Fibroblast of skin of right biceps (primary cell): Measurements from ENCODE around the gene PATJ.
"Not testable (repeated sequence)": the region's sequence is repeated elsewhere in the genome, so short reads cannot be mapped to it uniquely, and the experiment has no call there.

ENCODE experiments used
- DNase-seq: peaks from one replicate; pipeline ENCODE4 v3.0.0-alpha.2; 2013

PATJ gene

DNA sequence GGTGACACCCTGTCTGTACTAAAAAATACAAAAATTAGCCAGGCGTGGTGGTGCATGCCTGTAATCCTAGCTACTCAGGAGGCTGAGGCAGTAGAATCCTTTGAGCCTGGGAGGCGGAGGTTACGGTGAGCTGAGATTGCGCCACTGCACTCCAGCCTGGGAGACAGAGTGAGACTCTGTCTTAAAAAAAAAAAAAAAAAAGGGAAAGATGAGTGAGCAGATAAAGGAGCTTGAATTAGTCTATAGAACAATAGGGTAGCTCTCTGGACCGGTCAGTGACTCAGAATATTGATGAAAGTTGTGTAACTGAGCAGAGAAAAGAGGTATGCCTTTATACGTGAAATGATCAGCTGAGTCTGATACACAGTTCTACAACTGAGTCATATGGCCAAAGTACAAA is 95.3 kb downstream of the PATJ start:
- DNase-seq: peak; percentile 27

DNA sequence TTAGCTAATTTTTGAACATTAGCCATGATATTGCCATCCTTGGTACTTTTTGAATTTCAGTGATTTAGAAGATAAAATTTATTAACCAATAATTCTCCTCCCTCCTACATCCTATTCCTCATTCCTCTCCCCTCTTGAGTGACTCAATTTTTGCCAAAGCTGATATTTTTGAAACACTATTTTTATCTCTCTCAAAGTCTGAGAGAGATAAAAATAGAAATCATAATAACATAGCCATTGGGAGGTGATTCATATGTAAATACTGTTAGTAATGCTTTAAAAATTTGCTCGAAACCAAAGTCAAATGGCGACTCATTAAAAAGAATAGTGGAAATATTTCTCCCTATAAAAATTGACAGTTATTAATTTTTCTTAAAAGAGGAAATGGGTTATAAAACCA is 97.4 kb downstream of the PATJ start:
- DNase-seq: peak; percentile 83

DNA sequence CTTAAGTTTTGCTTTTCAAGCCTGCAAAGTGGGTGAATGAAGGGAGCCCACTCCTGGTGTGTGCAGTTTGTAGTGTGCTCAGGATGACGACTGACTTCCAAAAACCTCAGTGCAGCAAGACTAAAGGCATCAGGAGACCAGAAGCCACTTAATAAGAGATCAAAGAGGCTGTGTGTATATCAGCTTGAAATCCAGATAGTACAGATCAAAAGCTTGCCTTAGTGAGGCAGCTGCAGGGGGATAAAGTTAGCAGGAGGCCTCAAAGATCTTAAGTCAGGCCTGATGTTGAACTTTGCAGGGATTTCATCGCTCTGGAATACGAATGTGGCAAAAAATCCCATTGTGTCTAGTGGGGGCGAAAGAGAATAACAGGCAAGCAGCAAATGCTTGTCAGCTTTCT is 99.8 kb downstream of the PATJ start:
- peak; percentile 51 for DNase-seq

DNA sequence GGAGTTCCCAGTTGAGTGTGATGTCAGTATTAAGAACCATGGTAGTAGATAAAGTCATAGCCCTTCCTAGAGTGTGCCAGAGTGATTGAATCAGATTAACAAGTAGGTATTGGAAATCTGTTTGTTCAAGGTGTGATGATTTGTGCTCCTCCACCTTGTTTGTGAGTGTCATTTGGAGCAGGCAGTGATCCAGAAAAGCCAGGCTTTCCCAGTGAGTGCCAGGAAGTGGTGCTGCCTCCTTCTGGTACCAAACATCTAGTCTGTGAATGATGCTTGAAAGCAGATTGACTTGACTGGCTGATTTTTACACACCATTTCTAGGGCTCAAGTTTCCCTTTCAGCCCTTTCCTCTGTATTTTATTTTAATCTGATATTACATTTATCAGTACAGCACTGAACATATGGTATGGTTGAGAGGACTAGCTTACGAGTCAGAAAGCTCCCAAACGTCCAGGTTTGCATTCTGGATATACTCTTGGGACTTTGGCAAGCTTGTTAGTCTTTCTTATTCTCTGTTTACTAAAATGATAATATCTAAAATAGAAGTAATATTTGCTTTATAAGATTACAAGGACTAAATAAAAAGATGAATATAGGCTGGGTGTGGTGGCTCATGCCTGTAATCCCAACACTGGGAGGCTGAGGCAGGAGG is 100.7 kb downstream of the PATJ start:
- peak; percentile 28 for DNase-seq

DNA sequence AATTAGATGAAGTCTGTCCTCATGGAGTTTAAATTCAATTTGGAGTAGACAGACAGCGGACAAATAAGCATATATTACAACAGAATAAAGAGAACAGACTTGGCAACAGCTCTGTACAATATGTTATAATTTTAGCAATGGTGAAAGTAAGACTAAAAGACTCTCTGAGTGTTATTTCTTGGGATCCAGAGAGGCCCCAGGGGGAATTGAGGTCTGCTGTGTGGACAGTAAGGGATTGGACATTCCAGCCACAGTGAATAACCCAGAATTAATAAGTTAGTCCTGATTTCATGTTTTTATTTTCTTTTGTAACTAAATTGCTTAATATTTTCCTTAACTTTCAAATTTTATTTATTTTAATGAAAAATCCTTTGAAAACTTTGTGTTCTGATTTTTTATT is 101.7 kb downstream of the PATJ start:
- peak; percentile 37 for DNase-seq

DNA sequence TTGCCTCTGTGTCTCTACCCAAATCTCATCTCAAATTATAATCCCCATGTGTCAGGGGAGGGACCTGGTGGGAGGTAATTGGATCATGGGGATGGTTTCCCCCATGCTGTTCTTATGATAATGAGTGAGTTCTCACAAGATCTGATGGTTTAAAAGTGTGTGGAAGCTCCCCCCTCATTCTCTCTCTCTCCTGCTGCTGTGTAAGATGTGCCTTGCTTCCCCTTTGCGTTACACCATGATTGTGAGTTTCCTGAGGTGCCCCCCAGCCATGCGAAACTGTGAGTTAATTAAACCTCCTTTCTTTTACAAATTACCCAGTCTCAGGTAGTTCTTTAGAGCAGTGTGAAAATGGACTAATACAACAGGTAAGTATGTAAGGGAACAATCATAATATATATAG is 102.4 kb downstream of the PATJ start:
- not testable (repeated sequence) for DNase-seq

DNA sequence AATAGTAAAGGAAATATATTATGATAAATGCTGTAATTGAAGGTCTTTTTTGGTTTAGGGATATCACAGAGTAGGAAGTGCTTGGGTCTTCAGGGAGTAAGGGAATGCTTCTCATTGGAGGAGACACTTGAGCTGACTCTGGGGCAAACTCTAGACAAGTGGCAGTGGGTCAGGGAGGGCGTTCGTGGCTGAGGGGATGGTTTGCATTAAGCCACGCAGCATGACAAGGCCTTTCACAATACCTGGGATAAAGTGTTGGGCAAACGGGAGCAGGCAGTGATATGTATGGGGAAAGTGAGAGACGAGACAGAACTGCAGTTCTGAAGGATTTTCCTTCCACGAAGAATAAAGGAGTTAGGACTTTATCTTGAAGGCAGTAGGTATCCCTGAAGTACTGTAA is 109.0 kb downstream of the PATJ start:
- DNase-seq: no peak

DNA sequence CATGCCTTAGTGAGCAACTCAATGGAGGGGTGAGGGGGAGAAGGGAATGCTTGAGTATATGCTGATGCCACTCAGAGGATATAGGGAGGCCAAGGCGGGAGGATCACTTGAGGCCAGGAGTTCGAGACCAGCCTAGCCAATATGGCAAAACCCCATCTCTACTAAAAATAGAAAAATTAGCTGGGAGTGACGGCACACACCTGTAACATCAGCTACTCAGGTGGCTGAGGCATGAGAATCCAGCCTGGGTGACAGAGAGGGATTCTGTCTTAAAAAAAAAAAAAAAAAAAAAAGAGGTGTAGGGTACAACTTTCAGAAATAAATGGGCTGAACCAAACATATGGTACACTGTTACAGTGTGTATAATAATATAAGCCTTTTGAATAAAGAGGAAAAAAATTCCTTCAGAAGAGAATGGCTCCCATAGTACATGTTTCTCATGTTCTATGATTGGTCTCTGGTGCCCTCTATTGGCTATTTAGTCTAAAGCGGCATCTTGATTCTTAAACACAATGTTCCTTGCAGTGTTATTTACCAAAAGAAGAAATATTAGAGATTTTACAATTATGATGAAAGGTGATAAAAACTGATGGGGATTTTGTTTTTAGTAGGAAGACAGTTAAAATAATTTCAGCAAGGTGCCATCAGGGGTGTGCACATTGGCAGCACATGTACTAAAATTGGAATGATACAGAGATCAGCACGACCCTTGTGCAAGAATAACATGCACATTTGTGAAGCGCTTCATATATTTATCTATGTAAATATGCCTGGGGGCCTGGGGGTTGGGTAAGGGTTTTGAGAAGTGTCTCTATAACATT is 109.8 kb downstream of the PATJ start:
- DNase-seq: peak; percentile 69

DNA sequence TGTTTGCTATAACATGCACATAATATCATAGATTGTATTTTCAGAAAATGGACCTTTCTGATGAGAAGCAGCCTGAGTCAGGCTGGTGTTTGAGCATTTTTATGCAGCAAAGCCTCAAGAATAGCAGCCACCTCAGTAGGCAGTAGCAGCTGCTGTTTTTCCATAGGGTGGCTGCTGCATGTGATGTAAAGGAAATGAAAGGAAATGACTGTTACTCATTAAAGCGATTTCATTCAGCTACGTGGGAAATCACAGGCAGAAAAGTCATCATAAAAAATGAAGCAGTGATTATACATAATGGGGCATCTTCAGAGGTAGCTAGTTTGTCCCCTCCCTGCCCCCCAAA is 110.4 kb downstream of the PATJ start:
- peak; percentile 10 for DNase-seq

DNA sequence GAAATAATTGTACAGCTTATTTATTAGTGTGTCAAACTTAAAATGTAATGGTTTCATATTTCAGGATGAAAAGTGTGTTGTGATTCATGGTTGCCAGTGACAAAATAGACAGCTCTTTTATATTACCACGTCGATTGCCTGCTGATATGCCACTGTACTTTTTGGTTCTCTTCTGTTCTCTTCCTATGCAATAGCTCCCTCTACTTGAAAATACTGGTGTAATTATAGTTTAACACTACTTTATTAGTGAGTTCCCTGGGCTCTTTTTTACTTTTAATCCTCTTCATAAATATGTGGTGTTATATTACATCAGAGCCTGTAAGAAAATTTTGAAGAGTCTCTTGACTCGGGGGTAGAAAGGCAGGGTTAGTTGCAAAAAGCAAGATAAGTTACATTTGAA is 111.3 kb downstream of the PATJ start:
- DNase-seq: peak; percentile 44

DNA sequence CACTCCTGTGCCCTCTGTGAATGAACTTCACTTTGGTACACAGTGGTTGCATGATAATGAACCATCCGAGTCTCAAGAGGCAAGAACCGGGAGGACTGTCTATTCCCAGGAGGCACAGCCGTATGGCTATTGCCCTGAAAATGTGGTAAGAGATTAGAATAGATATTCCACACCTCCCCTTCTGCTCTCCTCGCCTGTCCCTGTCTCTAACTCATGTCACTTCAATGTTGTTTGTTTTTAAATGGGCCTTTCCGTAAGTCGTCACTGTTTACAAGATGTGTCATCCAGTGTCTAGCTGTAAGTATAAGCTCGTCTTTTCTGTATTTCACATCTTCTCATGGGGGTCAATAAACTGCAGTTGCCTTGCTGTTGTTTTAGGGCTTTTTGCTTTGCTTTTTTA is 122.2 kb downstream of the PATJ start:
- no peak for DNase-seq

DNA sequence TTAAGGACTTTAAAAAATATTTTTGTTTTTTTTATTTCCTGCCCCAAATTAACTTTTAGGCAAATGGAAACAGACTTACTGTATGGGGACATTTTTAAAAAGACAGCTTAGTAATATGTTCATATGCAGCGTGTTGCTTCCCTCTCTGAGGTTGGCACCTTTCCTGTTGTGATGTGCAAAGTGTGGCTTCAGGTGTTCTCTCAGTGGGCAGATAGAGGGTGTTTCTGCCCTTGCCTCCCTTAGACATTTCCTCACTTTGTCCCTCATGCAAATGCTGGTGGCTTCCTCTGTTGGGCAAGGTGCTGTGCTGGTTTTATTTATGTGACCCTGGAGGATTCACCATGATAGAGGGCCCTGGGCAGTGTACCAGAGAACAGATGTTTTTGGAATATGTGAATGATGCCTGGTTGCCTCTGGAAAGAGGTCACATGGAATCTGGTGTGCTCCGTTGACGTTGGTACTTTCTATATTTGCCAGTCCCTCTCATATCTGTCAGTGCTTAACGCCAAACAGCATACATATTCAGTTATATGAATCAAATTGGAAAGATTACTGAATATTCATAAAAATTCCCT is 123.5 kb downstream of the PATJ start:
- DNase-seq: no peak

DNA sequence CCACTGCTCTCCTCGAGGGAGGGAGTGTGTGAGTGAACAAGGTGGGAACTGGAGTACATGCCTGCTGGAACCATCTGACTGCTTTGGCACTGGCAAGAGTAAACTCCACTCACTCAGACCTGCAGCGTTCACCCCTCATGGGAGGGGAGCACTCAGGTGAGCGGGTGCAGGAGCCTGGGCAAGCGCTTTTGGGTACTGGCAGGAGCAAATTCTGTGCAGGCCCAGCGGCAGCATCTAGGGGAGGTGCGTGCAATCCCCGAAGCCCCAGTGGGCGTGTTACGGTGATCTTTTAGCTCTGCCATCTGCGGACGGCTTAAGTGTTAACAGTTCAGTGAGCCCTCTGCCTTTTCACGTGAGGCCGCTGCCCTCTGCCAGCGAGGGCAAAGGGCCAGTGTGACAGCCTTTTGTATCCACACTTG is 127.4 kb downstream of the PATJ start:
- no peak for DNase-seq

DNA sequence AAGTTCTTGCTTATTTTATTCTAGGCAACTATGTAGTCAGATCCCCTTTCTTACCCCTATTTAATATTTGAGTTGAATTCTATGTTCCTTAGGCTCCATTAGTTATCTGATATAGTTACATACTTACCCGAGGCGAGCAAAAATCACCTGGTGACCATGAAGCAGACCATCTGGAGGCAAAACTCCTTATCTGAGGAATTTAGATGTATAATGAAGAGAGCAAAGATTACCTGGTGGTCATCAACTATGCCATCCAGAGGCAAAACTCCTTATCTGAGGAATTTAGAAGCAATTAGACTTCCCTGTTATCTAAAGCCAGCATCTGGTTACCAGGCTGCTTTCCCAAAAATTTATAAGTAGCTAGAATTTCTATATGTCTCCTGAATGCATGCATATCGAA is 129.9 kb downstream of the PATJ start:
- no peak for DNase-seq

DNA sequence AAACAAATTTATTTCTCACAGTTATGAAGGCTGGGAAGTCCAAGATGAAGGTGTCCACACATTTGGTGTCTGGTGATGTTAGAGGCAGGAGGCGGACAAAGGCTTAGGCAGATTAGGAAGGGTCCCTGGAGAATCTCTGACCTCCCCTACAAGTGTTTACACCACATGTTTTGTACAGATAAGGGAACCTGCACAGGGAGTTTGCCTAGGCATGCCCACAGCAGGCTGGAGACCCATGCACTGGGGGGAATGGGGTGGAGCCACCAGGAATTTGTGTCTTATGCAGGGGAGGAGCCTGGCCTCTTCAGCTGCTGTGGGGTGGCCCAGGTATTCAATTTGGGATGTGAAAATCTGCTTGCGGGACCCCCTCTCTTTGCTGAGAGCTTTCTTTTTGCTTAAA is 131.3 kb downstream of the PATJ start:
- no peak for DNase-seq

DNA sequence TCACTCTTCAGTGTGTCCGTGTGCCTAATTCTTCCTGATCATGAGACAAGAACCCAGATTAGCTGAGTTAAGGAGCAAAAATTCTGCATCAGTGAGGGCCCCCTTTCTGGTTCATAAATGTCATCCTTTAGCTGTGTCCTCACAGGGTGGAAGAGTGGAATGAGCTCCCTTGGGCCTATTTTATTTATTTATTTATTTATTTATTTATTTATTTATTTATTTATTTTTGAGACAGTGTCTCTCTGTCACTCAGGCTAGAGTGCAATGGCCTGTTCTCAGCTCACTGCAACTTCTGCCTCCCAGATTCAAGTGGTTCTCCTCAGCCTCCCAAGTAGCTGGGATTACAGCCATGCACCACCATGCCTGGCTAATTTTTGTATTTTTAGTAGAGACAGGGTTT is 131.7 kb downstream of the PATJ start:
- DNase-seq: no peak

DNA sequence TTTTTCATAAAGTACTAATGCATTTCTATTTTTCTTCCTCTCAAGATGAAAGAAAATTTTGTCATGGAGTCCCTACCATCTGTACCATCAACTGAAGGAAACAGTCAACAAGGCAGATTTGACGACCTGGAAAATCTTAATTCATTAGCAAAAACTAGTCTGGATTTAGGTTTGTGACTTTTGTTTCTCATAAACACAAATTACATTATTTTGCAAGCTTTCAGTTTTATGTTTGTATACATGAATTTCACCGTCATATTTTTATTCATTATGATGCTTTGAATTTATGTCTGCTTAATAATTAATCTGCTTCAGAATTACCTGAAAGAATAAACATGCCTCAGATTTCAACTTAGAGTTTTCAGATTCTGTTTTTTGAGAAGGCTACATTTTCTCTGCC is 132.9 kb downstream of the PATJ start:
- DNase-seq: no peak

DNA sequence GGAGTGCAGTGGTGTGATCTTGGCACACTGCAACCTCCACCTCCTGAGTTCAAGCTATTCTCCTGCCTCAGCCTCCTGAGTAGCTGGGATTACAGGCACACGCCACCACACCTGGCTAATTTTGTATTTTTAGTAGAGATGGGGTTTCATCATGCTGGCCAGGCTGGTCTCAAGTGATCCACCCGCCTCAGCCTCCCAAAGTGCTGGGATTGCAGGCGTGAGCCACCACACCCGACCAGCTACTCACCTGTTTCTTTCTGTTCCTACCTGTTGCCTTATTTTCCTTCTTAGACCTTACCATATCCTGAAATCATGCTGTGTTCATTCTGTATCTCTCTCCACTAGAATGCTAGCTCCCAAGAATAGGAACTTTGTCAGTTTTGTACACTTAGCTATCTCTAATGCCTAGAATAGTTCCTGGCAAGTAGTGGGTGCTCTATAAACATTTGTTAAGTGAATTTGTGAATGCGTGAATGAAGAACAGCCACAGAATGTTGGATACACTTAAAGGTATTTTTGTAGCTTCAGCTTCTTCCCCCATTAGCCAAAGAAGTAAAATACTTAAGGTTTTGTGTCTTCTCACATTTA is 137.7 kb downstream of the PATJ start:
- not testable (repeated sequence) for DNase-seq

DNA sequence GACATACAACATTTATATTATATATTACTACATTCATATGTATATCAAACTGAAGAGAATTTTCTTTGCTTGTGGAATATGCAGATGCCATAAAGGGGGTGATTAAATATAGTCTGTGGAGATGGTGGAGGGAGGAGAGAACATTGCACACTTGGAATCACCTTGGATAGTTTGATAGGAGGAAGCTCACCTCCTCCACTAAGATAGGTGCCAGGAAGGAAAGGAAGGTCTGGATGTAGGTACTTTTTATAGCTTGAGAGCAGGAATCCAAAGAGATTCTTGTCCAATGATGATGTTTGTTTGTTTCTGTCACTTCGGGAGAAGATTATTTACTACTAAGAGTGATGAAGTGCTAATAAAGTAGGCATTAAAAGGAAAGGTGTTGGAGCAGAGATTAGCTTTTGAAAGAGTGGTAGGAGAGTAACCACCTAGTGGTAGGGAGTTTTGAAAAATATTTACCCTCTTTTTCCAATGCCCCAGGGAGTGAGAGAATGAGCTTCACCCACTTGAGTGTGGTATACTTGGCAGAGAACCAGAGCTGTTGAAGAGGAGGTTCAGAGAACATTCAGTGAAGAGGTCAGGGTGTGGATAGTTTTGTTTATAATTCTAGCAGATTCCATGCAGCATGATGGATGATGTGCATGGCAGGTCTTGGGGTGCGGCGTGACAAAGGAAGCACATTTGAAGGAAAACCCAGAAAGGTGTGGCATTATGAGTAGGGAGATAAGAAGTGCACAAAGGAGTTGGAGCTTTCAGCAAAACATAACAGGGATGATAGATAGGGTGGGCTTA is 145.0 kb downstream of the PATJ start:
- DNase-seq: no peak

DNA sequence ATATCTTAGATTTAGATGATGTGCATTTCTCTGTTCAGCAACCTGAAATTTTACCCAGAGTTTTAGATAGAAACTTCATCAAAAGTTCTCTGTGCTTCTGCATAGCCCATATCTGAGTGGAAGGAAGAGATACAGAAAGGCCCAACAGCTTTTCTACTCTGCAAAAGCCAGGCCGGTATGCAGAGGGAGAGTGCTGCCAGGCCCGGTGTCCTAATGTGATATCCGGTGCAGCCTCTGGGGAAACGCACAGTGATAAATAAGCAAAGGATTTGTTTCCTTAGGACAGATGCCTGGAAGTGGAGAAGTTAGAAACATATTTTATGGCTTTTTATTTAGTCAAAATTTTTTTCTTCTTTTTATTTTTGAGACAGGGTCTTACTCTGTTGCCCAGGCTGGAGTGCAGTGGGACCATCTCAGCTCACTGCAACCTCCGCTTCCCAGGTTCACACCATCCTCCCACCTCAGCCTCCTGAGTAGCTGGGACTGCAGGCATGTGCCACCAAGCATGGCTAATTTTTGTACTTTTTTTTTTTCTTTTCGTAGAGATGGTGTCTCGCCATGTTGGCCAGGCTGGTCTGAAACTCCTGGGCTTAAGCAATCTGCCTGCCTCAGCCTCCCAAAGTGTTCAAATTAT is 145.8 kb downstream of the PATJ start:
- DNase-seq: peak; percentile 3

DNA sequence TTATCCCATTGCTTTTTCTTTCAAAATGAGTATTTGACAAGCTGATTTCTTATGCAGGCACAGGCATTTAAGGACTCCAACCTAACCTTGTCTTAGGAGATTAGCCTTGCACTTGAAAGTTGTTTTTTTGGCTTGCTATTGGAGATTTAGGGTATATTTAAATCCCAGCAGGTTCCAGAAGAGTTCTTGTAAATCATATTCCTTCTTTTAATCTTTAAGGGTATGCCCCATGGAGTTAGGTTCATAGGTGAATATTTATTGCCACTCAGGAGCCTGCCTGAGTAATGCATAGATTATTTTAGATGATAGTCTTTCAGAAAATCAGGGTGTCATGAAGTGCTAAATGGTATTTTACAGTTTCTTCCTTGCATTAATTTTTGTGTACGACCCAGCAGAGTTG is 146.5 kb downstream of the PATJ start:
- no peak for DNase-seq

DNA sequence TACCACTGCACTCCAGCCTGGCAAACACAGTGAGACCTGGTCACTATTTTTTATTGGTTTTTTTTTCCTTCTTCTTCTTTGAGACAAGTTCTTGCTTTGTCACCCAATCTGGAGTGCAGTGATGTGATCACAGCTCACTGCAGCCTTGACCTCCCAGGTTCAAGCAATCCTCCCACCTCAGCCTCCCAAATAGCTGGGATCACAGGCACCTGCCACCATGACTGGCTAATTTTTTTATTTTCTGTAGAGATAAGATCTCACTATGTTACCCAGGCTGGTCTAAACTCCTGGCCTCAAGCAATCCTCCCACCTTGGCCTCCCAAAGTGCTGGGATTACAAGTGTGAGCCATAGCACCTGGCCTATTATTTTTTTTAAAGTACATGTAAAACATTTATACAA is 148.2 kb downstream of the PATJ start:
- not testable (repeated sequence) for DNase-seq

DNA sequence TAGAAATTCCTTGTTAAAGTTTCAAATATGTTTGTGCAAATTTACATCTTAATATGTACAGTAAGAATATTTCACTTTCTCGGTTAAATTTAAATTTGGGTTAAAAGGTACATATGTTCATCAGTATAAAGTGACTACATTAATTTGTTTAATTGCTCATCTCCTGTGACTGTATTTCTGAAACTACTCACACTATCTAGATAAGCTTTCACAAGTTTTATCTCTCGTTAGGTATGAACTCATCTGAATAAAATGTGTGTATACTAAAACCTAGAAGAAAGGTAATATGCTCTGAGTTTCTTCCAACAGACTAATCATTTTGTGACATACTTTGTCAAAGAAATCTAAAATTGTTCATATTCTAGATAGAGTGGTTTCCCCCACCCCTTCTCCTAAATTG is 150.7 kb downstream of the PATJ start:
- no peak for DNase-seq
